ENCODE data around the gene LPA.

DNA sequence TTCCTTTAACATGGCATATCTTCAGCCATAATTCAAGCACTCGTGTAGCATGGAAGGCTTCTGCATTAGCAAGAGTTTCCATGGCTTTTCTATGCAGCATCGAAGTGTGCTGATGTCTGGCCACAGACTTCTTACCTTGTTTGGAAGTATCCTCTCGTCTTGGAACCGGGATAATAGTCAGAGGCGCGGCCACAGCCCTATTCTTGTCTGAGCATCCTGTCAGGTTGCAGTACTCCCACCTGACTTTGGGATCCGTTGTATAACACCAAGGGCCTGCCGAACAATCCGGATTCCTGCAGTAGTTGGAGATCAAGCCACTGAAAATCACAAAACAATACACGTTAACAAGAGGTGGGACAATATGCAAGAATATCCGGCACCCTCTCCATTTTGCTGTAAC lies 177.0 kb downstream of the LPA start:
- TF ChIP-seq, protein P1, sequence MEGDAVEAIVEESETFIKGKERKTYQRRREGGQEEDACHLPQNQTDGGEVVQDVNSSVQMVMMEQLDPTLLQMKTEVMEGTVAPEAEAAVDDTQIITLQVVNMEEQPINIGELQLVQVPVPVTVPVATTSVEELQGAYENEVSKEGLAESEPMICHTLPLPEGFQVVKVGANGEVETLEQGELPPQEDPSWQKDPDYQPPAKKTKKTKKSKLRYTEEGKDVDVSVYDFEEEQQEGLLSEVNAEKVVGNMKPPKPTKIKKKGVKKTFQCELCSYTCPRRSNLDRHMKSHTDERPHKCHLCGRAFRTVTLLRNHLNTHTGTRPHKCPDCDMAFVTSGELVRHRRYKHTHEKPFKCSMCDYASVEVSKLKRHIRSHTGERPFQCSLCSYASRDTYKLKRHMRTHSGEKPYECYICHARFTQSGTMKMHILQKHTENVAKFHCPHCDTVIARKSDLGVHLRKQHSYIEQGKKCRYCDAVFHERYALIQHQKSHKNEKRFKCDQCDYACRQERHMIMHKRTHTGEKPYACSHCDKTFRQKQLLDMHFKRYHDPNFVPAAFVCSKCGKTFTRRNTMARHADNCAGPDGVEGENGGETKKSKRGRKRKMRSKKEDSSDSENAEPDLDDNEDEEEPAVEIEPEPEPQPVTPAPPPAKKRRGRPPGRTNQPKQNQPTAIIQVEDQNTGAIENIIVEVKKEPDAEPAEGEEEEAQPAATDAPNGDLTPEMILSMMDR (IDR thresholded peaks at IDR 0.05): no peak
- no peak for TF ChIP-seq POLR2A (IDR thresholded peaks at IDR 0.05)

Data from adrenal gland (tissue), 5 donors.